ENCODE data around the gene COG4.

Gene COG4

GRCh38 chr16:70495425-70496182, 27.8 kb downstream of the COG4 start:
- Histone ChIP-seq H3K4me1 (ENCODE audit: control insufficient read depth, insufficient read depth, low read length) (no peaks in the 10 kb centered on the region), H3K4me3 (ENCODE audit: low read depth, low read length) (no peak overlapping the region), H3K36me3 (ENCODE audit: control insufficient read depth in 2 of 2, insufficient read depth in 1 of 2, low read length in 2 of 2) (peaks cover 14 to 55% of the 10 kb centered on the region in 2 experiments), H3K9me3 (ENCODE audit: control insufficient read depth, insufficient read depth, low read depth, low read length) (no peaks in the 10 kb centered on the region), H3K27ac (ENCODE audit: extremely low read depth, low read depth, low read length) (no peak overlapping the region)
- no peak for TF ChIP-seq ZBTB48 (tag by site-specific recombination; IDR thresholded peaks at IDR 0.05)
- no peak for TF ChIP-seq ZNF555 (tag by site-specific recombination; conservative IDR thresholded peaks at IDR 0.05)
- no peak for TF ChIP-seq HOXA7 (CRISPR knock-in tag; IDR thresholded peaks at IDR 0.05; ENCODE audit: borderline replicate concordance)
- no peak for TF ChIP-seq ZNF785 (tag by site-specific recombination; IDR thresholded peaks at IDR 0.05)
- no peak for TF ChIP-seq ZNF202 (tag by site-specific recombination; IDR thresholded peaks at IDR 0.05; ENCODE audit: borderline replicate concordance)
- no peak for TF ChIP-seq ZNF596 (tag by site-specific recombination; IDR thresholded peaks at IDR 0.05)
- no peak for TF ChIP-seq IKZF3 (tag by site-specific recombination; IDR thresholded peaks at IDR 0.05)
- TF ChIP-seq ZNF610 (tag by site-specific recombination; IDR thresholded peaks at IDR 0.05; ENCODE audit: borderline replicate concordance) = no peak
- no peak for TF ChIP-seq ZNF157 (tag by site-specific recombination; IDR thresholded peaks at IDR 0.05)
- TF ChIP-seq ZBTB10 (tag by site-specific recombination; IDR thresholded peaks at IDR 0.05) = no peak
- TF ChIP-seq YY1 (tag by site-specific recombination; IDR thresholded peaks at IDR 0.05) = no peak
- no peak for TF ChIP-seq SCRT2 (tag by site-specific recombination; IDR thresholded peaks at IDR 0.05)
- no peak for TF ChIP-seq KLF17 (tag by site-specific recombination; IDR thresholded peaks at IDR 0.05)
- no peak for TF ChIP-seq ZNF24 (tag by site-specific recombination; IDR thresholded peaks at IDR 0.05)
- TF ChIP-seq ZNF426 (tag by site-specific recombination; IDR thresholded peaks at IDR 0.05) = no peak
- no peak for TF ChIP-seq ZNF362 (tag by site-specific recombination; IDR thresholded peaks at IDR 0.05)
- TF ChIP-seq ZNF626 (tag by site-specific recombination; IDR thresholded peaks at IDR 0.05) = no peak
- CTCF ChIA-PET = interaction anchor here (0.8 kb wide), 1 partner anchor 13 kb away, joined by 4 read pairs; no protein-coding TSS in a partner anchor
- POLR2A ChIA-PET = no interaction called here

- H3K9me3 ChIP-seq (ENCODE audit: control insufficient read depth, insufficient read depth, low read depth, low read length) = no peaks in the 10 kb centered on the region
- CTCF ChIA-PET = interaction anchor here (0.8 kb wide), 1 partner anchor 14 kb away, joined by 4 read pairs; no protein-coding TSS in a partner anchor
- POLR2A ChIA-PET = no interaction called here
- H3K4me3 ChIP-seq (ENCODE audit: low read depth, low read length) = no peak overlapping the region
- H3K27ac ChIP-seq (ENCODE audit: extremely low read depth, low read depth, low read length) = no peak overlapping the region
- peaks cover 14 to 59% of the 10 kb centered on the region in 2 experiments for H3K36me3 ChIP-seq (ENCODE audit: control insufficient read depth in 2 of 2, insufficient read depth in 1 of 2, low read length in 2 of 2)
- H3K4me1 ChIP-seq (ENCODE audit: control insufficient read depth, insufficient read depth, low read length) = no peaks in the 10 kb centered on the region
- TF ChIP-seq ZNF580 (tag by site-specific recombination; IDR thresholded peaks at IDR 0.05) (no peak), SALL2 (tag by site-specific recombination; IDR thresholded peaks at IDR 0.05; ENCODE audit: borderline replicate concordance) (no peak), ZNF214 (tag by site-specific recombination; IDR thresholded peaks at IDR 0.05; ENCODE audit: borderline replicate concordance) (no peak), GFI1B (tag by site-specific recombination; IDR thresholded peaks at IDR 0.05) (no peak), ZBTB48 (tag by site-specific recombination; IDR thresholded peaks at IDR 0.05) (no peak), OSR2 (tag by site-specific recombination; IDR thresholded peaks at IDR 0.05) (no peak), MYNN (tag by site-specific recombination; IDR thresholded peaks at IDR 0.05; ENCODE audit: borderline replicate concordance) (no peak), ZNF529 (tag by site-specific recombination; IDR thresholded peaks at IDR 0.05; ENCODE audit: insufficient replicate concordance) (no peak), ZNF544 (tag by site-specific recombination; IDR thresholded peaks at IDR 0.05) (no peak), ZNF266 (tag by site-specific recombination; IDR thresholded peaks at IDR 0.05; ENCODE audit: low read depth) (no peak), ZNF645 (tag by site-specific recombination; IDR thresholded peaks at IDR 0.05) (no peak), ZSCAN18 (tag by site-specific recombination; IDR thresholded peaks at IDR 0.05) (no peak)
Observed at GRCh38 chr16:70494777-70495176, 28.6 kb downstream of the COG4 start.
